ENCODE results near the gene MFNG. TPM values are rescaled to one million over a fixed set of nuclear protein-coding genes. Genes with fewer than 3 reads are reported as not detected.

Gene MFNG
- total RNA-seq, 2 donors from 2014 or later, result 139 to 150 TPM

DNA sequence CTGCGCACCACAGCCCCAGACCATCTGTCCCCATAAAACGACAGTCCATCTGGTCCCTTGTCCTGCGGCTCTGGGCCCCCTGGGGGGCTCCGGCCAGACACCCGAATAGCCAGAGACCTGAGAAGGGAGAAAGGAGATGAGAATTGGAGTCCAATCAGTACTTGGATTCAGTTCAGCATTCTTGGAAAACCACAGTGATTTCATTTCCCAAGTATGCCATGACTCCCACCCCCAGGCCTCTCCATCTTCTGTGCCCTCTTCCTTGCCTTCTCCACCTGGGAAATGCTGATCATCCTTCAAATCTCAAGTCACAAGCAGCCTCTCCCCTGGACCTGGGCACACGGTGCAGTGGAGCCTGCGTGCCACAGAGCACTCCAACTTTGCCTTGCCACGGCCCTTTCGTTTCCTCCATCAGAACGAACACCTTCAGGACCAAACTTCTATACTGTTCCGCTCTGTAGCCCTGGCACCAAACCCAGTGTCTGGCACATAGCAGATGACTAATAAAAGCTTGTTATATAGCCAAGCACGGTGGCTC lies 10.9 kb upstream of the MFNG start:
- no peaks in the 10 kb centered on the region for H3K36me3 Mint-ChIP-seq (ENCODE audit: low read depth)
- H3K9me3 ChIP-seq (ENCODE audit: control insufficient read depth, low read length, poor library complexity, severe bottlenecking), result no peaks in the 10 kb centered on the region
- no peak overlapping the region for H3K4me3 Mint-ChIP-seq
- ATAC-seq (no peak), DNase-seq (no peak)
- H3K4me1 Mint-ChIP-seq, result peaks cover 30% of the 10 kb centered on the region
- H3K27me3 Mint-ChIP-seq, result peaks cover 5% of the 10 kb centered on the region
- H3K27ac Mint-ChIP-seq, result no peak overlapping the region

DNA sequence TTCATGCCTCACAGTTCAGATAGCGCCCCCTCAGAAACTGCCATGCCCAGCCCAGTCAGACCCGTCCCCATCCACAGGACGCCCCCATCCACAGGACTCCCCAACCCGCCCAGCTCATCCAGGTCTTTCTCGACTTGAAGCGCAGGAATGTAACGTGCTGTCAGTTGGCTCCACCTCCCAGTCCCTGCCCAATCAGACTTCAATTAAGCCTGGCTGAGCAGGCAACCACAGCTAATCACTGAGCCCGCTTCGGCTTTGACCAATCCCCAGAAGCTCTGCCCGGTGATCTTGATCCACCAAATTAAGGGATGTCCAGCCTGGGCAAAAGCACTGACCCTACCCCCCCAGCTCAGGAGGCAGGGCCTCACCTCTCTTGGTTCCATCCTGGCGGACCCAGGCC lies 10.5 kb upstream of the MFNG start:
- Mint-ChIP-seq H3K36me3 (ENCODE audit: low read depth) (no peaks in the 10 kb centered on the region), H3K4me3 (no peak overlapping the region), H3K27me3 (peaks cover 5% of the 10 kb centered on the region), H3K4me1 (peaks cover 27% of the 10 kb centered on the region), H3K27ac (no peak overlapping the region)
- DNase-seq (no peak), ATAC-seq (no peak)
- H3K9me3 ChIP-seq (ENCODE audit: control insufficient read depth, low read length, poor library complexity, severe bottlenecking), result no peaks in the 10 kb centered on the region

DNA sequence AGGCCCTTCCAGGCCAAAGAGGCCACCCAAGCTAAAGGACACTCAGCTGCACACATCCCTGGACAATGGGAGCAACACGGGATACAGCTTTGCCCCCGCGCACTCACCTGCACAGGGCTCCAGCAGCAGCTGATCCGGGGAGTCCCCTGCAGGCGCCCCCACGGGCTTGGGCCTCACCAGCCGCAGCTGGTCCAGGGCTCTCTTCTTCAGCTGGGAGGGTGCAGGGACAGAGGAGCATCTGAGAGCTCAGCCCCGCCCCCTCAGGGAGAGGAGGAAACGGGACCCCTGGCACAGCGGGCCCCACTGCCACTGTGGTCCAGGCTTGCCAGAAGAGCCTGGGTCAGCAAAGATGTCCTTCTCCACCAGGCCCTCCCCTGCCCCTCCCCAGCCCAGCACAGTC lies 7.8 kb upstream of the MFNG start:
- ATAC-seq (no peak), DNase-seq (no peak)
- H3K27me3 Mint-ChIP-seq, result peaks cover 5% of the 10 kb centered on the region
- no peaks in the 10 kb centered on the region for H3K36me3 Mint-ChIP-seq (ENCODE audit: low read depth)
- H3K9me3 ChIP-seq (ENCODE audit: control insufficient read depth, low read length, poor library complexity, severe bottlenecking), result no peaks in the 10 kb centered on the region
- H3K4me3 Mint-ChIP-seq, result no peak overlapping the region
- H3K27ac Mint-ChIP-seq, result no peak overlapping the region
- H3K4me1 Mint-ChIP-seq, result peaks cover 39% of the 10 kb centered on the region

DNA sequence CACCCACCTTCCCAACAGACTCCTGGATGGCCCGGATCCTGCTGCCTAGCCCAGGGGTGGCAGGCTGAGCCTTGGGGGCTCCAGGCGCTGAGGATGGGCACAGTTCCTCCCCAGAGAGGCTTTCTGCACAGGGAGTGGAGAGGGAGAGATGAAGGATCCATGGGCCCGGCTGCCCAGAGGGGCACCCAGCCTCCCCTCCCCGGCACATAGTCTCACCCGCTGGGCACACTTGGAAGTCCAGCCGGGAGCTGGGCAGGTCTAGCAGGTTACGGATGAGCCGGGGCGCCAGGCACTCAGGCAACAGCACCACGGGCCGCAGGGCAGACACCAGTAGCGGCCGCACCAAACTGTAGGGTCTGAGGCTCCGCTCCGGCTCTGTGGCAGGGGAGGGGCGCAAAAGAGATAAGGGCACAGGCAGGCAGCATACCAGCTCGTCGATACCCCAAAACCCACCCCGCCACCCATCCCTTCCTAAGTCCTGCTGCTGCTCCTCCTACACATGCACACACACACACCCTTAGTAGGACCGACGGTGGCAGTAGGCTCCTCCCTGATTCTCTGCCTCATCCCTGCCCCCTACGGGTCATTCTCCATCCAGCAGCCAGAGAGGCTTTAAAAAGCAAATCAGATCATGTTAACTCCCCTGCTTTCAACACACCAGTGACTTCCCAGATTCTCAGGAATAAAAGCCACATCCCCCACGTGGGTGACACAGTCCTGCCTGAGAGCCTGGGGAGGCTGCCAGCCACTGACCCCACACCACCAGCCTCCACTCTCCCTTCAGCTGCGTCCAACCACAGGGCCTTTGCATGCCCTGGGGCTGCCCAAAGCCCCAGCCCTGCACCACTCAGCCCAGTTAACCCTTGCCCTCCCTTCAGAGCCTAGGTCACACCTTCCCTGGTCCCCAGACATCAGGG lies 6.5 kb upstream of the MFNG start:
- DNase-seq (peak in 2 of 3 donors; percentile 24 to 53), ATAC-seq (peak; percentile 89)
- Mint-ChIP-seq H3K4me1 (peaks cover 36% of the 10 kb centered on the region), H3K27me3 (peaks cover 5% of the 10 kb centered on the region), H3K36me3 (ENCODE audit: low read depth) (no peaks in the 10 kb centered on the region), H3K4me3 (no peak overlapping the region), H3K27ac (peak overlapping the region; percentile 61)
- H3K9me3 ChIP-seq (ENCODE audit: control insufficient read depth, low read length, poor library complexity, severe bottlenecking), result no peaks in the 10 kb centered on the region

DNA sequence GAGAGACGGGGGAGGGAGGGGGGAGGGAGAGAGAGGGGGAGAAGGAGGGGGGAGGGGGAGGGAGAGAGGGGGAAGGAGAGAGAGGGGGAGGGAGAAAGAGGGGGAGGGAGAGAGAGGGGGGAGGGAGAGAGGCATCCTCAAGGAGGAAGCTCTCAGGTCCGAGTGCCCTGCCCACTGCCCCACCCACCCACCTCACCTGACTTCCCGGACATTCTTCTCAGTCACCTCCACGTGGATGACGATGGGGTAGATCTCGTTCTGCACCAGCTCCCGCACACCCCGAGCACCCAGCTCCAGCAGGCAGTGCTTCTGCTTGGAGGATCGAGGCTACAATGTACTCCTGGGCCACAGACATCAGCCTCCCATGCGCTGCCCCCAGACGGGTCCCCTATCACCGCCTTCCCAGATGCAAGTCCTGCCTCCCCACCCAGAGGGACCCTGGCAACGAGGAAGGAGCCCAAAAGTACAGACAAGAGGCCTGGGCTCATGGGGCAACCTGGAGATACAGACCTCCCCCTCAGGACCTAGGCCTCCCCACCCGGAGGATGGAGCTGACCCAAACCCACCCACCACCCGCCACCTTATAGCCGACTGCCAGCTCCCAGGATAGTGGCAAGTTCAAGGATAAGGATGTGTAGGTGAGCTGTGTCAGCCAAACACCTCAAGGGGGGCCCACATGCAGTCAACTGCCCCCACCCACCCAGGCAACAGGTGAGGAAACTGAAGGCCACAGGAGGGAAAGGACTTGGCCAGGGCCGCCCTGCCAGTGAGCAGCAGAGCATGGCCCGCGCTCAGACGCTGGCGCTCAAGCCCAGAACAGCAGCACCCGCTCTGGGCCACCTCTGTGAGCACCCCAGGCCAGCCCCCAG lies 5.6 kb upstream of the MFNG start:
- ATAC-seq (no peak), DNase-seq (no peak)
- no peaks in the 10 kb centered on the region for H3K9me3 ChIP-seq (ENCODE audit: control insufficient read depth, low read length, poor library complexity, severe bottlenecking)
- Mint-ChIP-seq H3K4me1 (peaks cover 43% of the 10 kb centered on the region), H3K36me3 (ENCODE audit: low read depth) (no peaks in the 10 kb centered on the region), H3K27ac (no peak overlapping the region), H3K27me3 (no peaks in the 10 kb centered on the region), H3K4me3 (no peak overlapping the region)

DNA sequence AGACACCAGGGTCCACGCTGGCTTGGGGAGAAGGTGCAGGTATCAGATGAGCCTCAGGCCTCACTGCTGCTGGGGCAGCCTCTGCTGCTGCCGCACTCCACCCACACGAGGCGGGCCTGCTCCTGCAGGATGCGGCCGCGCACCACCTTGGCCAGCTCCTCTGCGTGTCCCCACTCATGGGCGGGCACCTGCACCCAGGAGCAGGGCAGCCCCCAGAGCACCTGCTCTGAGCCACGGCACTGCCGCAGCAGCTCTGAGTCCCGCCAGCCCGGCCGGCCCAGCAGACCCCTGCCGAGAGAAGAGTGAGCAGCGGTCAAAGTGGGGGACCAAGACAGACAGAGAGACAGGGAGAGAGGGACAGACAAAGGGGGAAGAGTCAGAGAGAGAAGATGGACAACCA lies 4.9 kb upstream of the MFNG start:
- ATAC-seq, result no peak

DNA sequence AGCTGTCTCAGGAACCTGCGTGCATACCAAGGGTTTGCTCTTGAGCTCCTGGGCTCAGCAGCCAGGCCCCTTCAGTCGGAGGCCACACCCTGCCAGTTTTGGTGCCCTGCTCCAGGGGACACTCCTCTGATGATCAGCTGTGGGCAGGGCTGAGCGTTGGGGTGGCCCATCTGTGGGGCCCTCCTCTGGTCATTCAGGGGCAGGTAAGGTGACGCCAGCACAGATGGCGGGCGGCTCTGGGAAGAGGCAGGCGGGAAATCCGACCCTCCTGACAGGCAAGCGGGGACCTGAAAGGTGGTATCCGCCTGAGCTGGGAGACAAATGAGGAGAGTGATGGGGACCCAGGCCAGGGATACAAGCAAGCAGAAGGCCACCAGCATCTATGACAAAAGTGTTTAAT lies 3.8 kb upstream of the MFNG start:
- H3K36me3 Mint-ChIP-seq (ENCODE audit: low read depth), result no peaks in the 10 kb centered on the region
- no peaks in the 10 kb centered on the region for H3K27me3 Mint-ChIP-seq
- ATAC-seq (no peak), DNase-seq (no peak)
- no peaks in the 10 kb centered on the region for H3K9me3 ChIP-seq (ENCODE audit: control insufficient read depth, low read length, poor library complexity, severe bottlenecking)
- peak overlapping the region; percentile 54 for H3K27ac Mint-ChIP-seq
- H3K4me3 Mint-ChIP-seq, result no peak overlapping the region
- H3K4me1 Mint-ChIP-seq, result peaks cover 49% of the 10 kb centered on the region

More for the DNA sequence above, 4.9 kb upstream of the MFNG start:
- no peak for DNase-seq
- no peaks in the 10 kb centered on the region for H3K9me3 ChIP-seq (ENCODE audit: control insufficient read depth, low read length, poor library complexity, severe bottlenecking)
- Mint-ChIP-seq H3K36me3 (ENCODE audit: low read depth) (no peaks in the 10 kb centered on the region), H3K27ac (no peak overlapping the region), H3K4me1 (peaks cover 47% of the 10 kb centered on the region), H3K27me3 (no peaks in the 10 kb centered on the region), H3K4me3 (no peak overlapping the region)

DNA sequence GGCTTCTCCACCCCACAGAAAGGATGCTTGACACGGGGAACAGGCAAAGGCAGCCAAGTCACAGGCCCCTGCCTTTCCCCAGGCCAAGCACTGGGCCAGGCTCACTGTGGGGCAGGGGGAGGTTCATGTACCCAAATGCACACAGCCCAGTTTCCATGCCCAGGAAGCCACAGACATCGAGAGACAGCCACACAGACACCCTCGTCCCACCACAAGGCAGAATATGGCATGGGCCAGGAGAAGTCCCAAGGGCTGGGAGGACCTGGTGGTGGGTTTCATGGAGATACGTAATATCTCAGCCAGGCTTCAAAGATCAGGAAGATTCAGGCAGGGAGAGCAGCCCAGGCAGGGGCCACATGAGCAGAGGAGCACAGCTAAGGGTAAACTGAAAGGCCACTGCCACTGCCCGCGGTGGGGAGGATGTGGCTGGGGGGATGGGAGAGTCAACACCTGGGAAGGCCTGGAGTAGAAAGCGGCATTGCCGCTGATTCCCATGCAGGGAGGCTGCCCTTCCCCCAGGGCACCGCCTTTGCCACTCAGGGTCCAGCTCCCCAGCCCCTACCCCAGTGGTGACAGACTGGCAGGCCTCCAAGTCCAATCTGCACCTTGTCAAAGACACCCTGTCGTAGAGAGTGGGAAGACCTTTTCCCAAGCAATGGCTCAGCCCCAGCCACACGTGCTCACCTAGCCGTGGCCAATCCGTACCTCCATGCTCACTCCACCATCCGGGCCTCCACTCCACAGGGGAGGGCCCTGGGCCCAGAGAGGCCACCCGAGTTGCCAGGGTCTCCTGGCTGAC lies 2.4 kb upstream of the MFNG start:
- DNase-seq (no peak), ATAC-seq (no peak)
- H3K9me3 ChIP-seq (ENCODE audit: control insufficient read depth, low read length, poor library complexity, severe bottlenecking), result no peaks in the 10 kb centered on the region
- Mint-ChIP-seq H3K27ac (peak overlapping the region; percentile 96), H3K27me3 (no peaks in the 10 kb centered on the region), H3K4me3 (peak overlapping the region; percentile 52), H3K36me3 (ENCODE audit: low read depth) (no peaks in the 10 kb centered on the region), H3K4me1 (peaks cover 58% of the 10 kb centered on the region)

DNA sequence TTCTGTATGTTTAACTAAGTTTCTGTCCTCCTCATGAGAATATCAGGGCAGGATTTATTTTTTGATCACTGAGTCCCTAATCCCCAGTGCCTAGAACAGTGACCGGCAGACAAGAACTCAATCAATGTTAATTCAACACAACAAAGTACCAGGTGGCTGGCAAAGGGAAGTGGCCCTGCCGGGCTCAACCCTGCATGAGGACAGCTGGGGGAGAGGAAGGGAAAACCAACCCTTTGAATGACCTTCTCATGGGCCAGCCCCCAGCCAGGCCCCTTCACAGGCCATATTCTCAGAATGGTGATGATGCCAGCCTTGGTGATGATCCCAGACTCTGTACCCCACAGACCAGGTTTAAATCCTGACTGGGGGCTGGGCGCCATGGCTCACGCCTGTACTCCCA lies 1.4 kb upstream of the MFNG start:
- Mint-ChIP-seq H3K27ac (peak overlapping the region; percentile 96), H3K4me1 (peaks cover 58% of the 10 kb centered on the region), H3K4me3 (peak overlapping the region; percentile 96), H3K27me3 (no peaks in the 10 kb centered on the region), H3K36me3 (ENCODE audit: low read depth) (no peaks in the 10 kb centered on the region)
- DNase-seq (no peak), ATAC-seq (no peak)
- no peaks in the 10 kb centered on the region for H3K9me3 ChIP-seq (ENCODE audit: control insufficient read depth, low read length, poor library complexity, severe bottlenecking)

DNA sequence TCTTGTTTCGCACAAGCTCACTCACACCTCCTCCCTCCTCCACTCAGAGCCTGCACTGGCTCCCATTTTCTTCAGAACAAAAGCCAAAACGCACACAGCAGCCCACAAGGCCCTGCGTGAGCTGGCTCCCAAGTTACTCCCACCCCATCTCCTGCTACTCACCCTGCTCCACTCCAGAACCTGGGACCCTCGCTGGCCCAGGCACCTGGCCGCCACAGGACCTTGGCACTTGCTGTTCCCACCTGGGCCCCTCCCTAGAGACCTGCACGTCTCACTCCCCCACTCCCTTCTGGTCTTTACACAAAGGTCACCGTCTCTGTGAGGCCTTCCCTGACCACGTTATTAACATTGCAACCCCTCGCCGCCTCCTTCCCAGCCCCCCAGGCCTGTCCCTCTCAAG lies 945 bp upstream of the MFNG start:
- Mint-ChIP-seq H3K27ac (peak overlapping the region; percentile 96), H3K27me3 (no peaks in the 10 kb centered on the region), H3K36me3 (ENCODE audit: low read depth) (no peaks in the 10 kb centered on the region), H3K4me3 (peak overlapping the region; percentile 96), H3K4me1 (peaks cover 62% of the 10 kb centered on the region)
- ATAC-seq (no peak), DNase-seq (no peak)
- H3K9me3 ChIP-seq (ENCODE audit: control insufficient read depth, low read length, poor library complexity, severe bottlenecking), result no peaks in the 10 kb centered on the region

DNA sequence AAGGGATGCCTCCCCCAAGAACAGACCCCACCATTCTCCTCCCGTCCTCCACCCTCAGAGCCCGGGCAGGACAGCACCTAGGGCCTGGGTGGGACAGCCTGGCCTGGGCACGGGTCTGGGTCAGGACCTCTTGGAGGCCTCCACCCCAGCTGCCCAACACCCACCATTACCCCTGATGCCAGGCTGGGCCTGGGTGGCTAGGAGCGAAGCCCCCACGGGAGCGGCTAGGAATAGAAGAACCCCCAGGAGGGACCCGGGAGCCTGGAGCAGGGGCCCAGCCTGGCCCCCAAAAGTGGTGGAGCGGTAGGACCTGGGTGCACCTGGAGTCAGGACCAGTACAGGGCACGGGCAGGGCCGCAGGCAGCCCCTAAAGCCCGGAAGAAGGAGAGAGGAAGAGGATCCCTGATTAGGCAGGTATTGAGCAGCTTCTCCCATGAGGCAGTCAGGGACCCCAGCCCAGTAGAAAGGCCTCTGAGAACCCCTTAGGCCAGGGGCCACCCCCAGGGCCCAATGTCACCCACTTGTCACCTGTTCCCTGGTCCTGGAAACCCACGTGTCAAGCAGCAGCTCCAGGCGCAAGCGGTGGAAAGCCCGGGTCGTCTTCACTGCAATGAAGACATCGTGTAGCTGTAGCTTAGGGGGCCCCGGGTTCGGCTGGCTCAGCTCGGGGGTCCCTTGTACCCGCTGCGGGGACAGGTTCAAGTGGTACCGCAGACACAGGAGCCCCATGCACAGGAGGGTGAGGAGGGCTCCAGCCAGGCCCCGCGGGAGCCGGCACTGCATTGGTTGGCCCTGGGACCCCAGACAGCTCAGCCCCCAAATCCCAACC lies 575 bp downstream of the MFNG start:
- Mint-ChIP-seq H3K36me3 (ENCODE audit: low read depth) (peaks cover 3% of the 10 kb centered on the region), H3K4me1 (peaks cover 66% of the 10 kb centered on the region), H3K27ac (peak overlapping the region; percentile 95), H3K27me3 (no peaks in the 10 kb centered on the region), H3K4me3 (peak overlapping the region; percentile 96)
- no peak for DNase-seq
- peak; percentile 1 for ATAC-seq
- H3K9me3 ChIP-seq (ENCODE audit: control insufficient read depth, low read length, poor library complexity, severe bottlenecking), result no peaks in the 10 kb centered on the region

All from T-helper 17 cell (primary cell).